K562 (cell line): ENCODE data around the gene UBTD1. TPM values are rescaled to one million over a fixed set of nuclear protein-coding genes. Genes with fewer than 3 reads are reported as not detected.

Experiments
- ATAC-seq: fragments of 200-7000 bp; cut with Tn5 transposase; 3 replicates; pipeline ENCODE4 v1.9.1; 2020; ENCODE audit warnings: moderate library complexity
- BruUV-seq: library from RNA; stranded (reverse); fragments of 400-500 nt; replicated peaks from 2 replicates; lab custom pipeline; 2021; lab: Mats Ljungman, UMichigan
- CTCF ChIA-PET: fragments of 300-600 bp; formaldehyde crosslinking; extraction: SDS; loops from one replicate; lab custom pipeline; 2021; ENCODE audit warnings: low intra/inter-chr PET ratio; lab: Yijun Ruan, JAX
- POLR2A ChIA-PET: fragments of 300-600, 350-650 bp; sonication (Branson Sonifier 250); formaldehyde crosslinking; extraction: SDS; loops from one replicate; lab custom pipeline; 2021; ENCODE audit warnings: antibody characterized with exemption, inconsistent platforms; lab: Yijun Ruan, JAX
- DNase-seq, 4 experiments: peaks; one replicate each; pipeline versions ENCODE4 v3.0.0 to v3.0.0-alpha.2; 2011 to 2018; ENCODE audit warnings: low spot score in 3 of 4, mixed read lengths in 3 of 4; ENCODE audit errors: extremely low read depth in 1 of 4
- FAIRE-seq: peaks from 2 replicates; lab custom pipeline; 2011; peaks lifted over from hg19 to GRCh38; lab: Jason Lieb, UNC
- H2AFZ ChIP-seq: 2 replicates; pipeline ENCODE4 v1.6.0; 2011; ENCODE audit warnings: low read depth, low read length, control low read depth, inconsistent platforms
- H3K27ac ChIP-seq: fragments of 200-600 bp; 3 replicates; pipeline ENCODE4 v1.8.0; 2011; ENCODE audit warnings: low read depth, mild to moderate bottlenecking, control low read depth, inconsistent platforms, low read length, moderate library complexity, mixed read lengths; ENCODE audit errors: extremely low read depth
- H3K27me3 ChIP-seq, 2 experiments: fragments of 300-600 bp in 1 of 2; 2 replicates in 1 of 2; 3 replicates in 1 of 2; pipeline versions ENCODE4 v1.6.0 to v1.8.0; 2011; ENCODE audit warnings: inconsistent platforms in 2 of 2, low read length in 2 of 2, mild to moderate bottlenecking in 1 of 2, mixed read lengths in 1 of 2, moderate library complexity in 1 of 2; ENCODE audit not compliant: control insufficient read depth in 2 of 2, insufficient read depth in 2 of 2
- H3K36me3 ChIP-seq: fragments of 300-600 bp; 3 replicates; pipeline ENCODE4 v1.8.0; 2011; ENCODE audit warnings: mild to moderate bottlenecking, low read length, inconsistent platforms; ENCODE audit not compliant: control insufficient read depth, insufficient read depth
- H3K4me1 ChIP-seq, 2 experiments: fragments of 200-600 bp in 1 of 2; replicated peaks in 1 of 2; 2 replicates in 1 of 2; 3 replicates in 1 of 2; pipeline versions ENCODE4 v1.5.1 to v1.8.0; 2011; ENCODE audit warnings: inconsistent platforms in 2 of 2, low read length in 2 of 2, mild to moderate bottlenecking in 1 of 2, mixed read lengths in 1 of 2, moderate library complexity in 1 of 2; ENCODE audit not compliant: control insufficient read depth in 2 of 2, insufficient read depth in 2 of 2
- H3K4me2 ChIP-seq: 2 replicates; pipeline ENCODE4 v1.6.1; 2011; ENCODE audit warnings: low read length, control low read depth, inconsistent platforms, mixed read lengths; ENCODE audit not compliant: insufficient read depth
- H3K4me3 ChIP-seq: fragments of 200-600 bp; sonication (generic), shearing (Covaris generic); 2 replicates; pipeline ENCODE4 v1.5.1; 2016; ENCODE audit warnings: control low read depth, inconsistent platforms
- H3K79me2 ChIP-seq: fragments of 200-600 bp; 3 replicates; pipeline ENCODE4 v1.8.0; 2011; ENCODE audit warnings: low read length, inconsistent platforms; ENCODE audit not compliant: control insufficient read depth, insufficient read depth
- H3K9ac ChIP-seq, 2 experiments: 2 replicates each; pipeline versions ENCODE4 v1.6.0 to v1.6.1; 2011; ENCODE audit warnings: low read depth in 2 of 2, low read length in 2 of 2, control low read depth in 1 of 2, inconsistent platforms in 1 of 2, mild to moderate bottlenecking in 1 of 2, mixed read lengths in 1 of 2; ENCODE audit not compliant: insufficient read depth in 1 of 2
- H3K9me1 ChIP-seq: one replicate; pipeline ENCODE4 v1.6.0; 2011; ENCODE audit warnings: inconsistent platforms, mild to moderate bottlenecking, low read length, moderate library complexity; ENCODE audit not compliant: control insufficient read depth, insufficient read depth
- H3K9me3 ChIP-seq: replicated peaks from 2 replicates; pipeline ENCODE4 v1.5.1; 2011; ENCODE audit warnings: low read depth, low read length, inconsistent platforms; ENCODE audit not compliant: control insufficient read depth, insufficient read depth
- H4K20me1 ChIP-seq: replicated peaks from 2 replicates; pipeline ENCODE4 v1.6.1; 2011; ENCODE audit warnings: low read length, inconsistent platforms, mixed read lengths; ENCODE audit not compliant: control insufficient read depth, insufficient read depth
- ETV1 ChIP-seq: fragments of 450-650 bp; conservative IDR thresholded peaks from 2 replicates; pipeline ENCODE4 v1.6.1; 2016; ENCODE audit warnings: missing genetic modification characterization, control low read depth, low read depth, missing compliant biosample characterization
- MIER1 ChIP-seq: fragments of 450-650 bp; IDR thresholded peaks from 2 replicates; pipeline ENCODE4 v1.6.1; 2016; ENCODE audit warnings: antibody characterized with exemption, mild to moderate bottlenecking, low read depth
- MTF1 ChIP-seq: fragments of 250-450 bp; sonication (Bioruptor Pico); IDR thresholded peaks from 2 replicates; pipeline ENCODE4 v1.9.0; 2021; ENCODE audit warnings: moderate library complexity, mild to moderate bottlenecking, inconsistent platforms, borderline replicate concordance
- NR2C2 ChIP-seq, 2 experiments: fragments of 200-800 bp in 1 of 2; sonication (Bioruptor generic) in 1 of 2; sonication (generic) in 1 of 2; formaldehyde crosslinking in 1 of 2; IDR thresholded peaks; 2 replicates each; pipeline versions ENCODE4 v1.6.1 to v1.8.0; 2016 to 2022; ENCODE audit warnings: mild to moderate bottlenecking in 1 of 2, missing compliant biosample characterization in 1 of 2, missing genetic modification characterization in 1 of 2, missing genetic modification reagents in 1 of 2
- SMAD1 ChIP-seq: fragments of 150-350 bp; IDR thresholded peaks from 2 replicates; pipeline ENCODE4 v1.6.1; 2014; ENCODE audit warnings: low read length, low read depth; ENCODE audit not compliant: partially characterized antibody
- USF2 ChIP-seq: sonication (generic); formaldehyde crosslinking; IDR thresholded peaks from 2 replicates; pipeline ENCODE4 v1.5.0; 2020; ENCODE audit warnings: missing genetic modification reagents
- ZNF277 ChIP-seq: fragments of 250-450 bp; sonication (Bioruptor Pico); IDR thresholded peaks from 2 replicates; pipeline ENCODE4 v1.8.0; 2022; ENCODE audit warnings: inconsistent platforms, mild to moderate bottlenecking, moderate library complexity, borderline replicate concordance
- ZNF311 ChIP-seq: fragments of 250-450 bp; sonication (Bioruptor Pico); IDR thresholded peaks from 2 replicates; pipeline ENCODE4 v1.4.0; 2020; ENCODE audit warnings: mild to moderate bottlenecking, moderate library complexity
- ZNF764 ChIP-seq: fragments of 250-450 bp; sonication (Bioruptor Pico); IDR thresholded peaks from 2 replicates; pipeline ENCODE4 v1.4.0; 2020; ENCODE audit warnings: low read depth, mild to moderate bottlenecking, moderate library complexity
- WGBS: fragments of 100-300 bp; shearing (Covaris generic); methylation state at CpG from one replicate; pipeline ENCODE4 v1.1.6; 2016; ENCODE audit warnings: low coverage, mixed read lengths; ENCODE audit not compliant: insufficient coverage; ENCODE audit errors: missing lambda C conversion rate; 5-methylcytosine and 5-hydroxymethylcytosine counted together
- in situ Hi-C: fragments of 300-500 bp; cut with MboI; formaldehyde crosslinking; loops from 4 replicates; pipeline ENCODE4 v1.15.0; 2018; ENCODE audit warnings: inconsistent platforms, mixed read lengths
- intact Hi-C: fragments of 100-400 bp; cut with micrococcal nuclease; formaldehyde crosslinking; loops from 2 replicates; pipeline ENCODE4 v1.14.2; 2022
- polyA plus RNA-seq, 8 experiments: library from polyadenylated mRNA; depleted of rRNA in 4 of 8; stranded (reverse) in 5 of 8; unstranded in 3 of 8; fragments of >200 nt; fragmentation: Nextera tagmentation in 2 of 8; fragmentation: Illumina TruSeq in 1 of 8; extraction: Ambion mirVana in 2 of 8; extraction: Trizol in 1 of 8; gene quantifications; 2 replicates each; pipeline versions ENCODE4 v1.2.1 to v1.2.3, GENCODE V29; 2011 to 2014; ENCODE audit warnings: inconsistent platforms in 1 of 8, missing spikeins in 1 of 8
- total RNA-seq, 7 experiments: library from RNA; depleted of rRNA in 6 of 7; stranded (reverse); fragments of >200 nt in 6 of 7; fragmentation: Illumina TruSeq in 2 of 7; extraction: Trizol in 2 of 7; gene quantifications; 2 replicates each; pipeline versions ENCODE4 v1.2.1 to v1.2.3, GENCODE V29; 2011 to 2021; ENCODE audit warnings: low replicate concordance in 1 of 7

Gene UBTD1
- total and polyA plus RNA-seq, 9 of the 15 experiments (the other 6 are each of a cell fraction or from before 2014, with no cell fraction given), result 0.08 to 1.6 (median 0.81) TPM; not detected in 1

- FAIRE-seq (no peak), DNase-seq (no peak), ATAC-seq (no peak)
- no peak for TF ChIP-seq MTF1 (CRISPR knock-in tag)
- TF ChIP-seq ETV1 (tag), result no peak
- TF ChIP-seq ZNF277 (CRISPR knock-in tag), result no peak
- no peak for TF ChIP-seq USF2 (CRISPR knock-in tag)
- no peak for TF ChIP-seq NR2C2 (CRISPR knock-in tag; IDR thresholded peaks at IDR 0.05)
- TF ChIP-seq NR2C2 (tag; IDR thresholded peaks at IDR 0.05), result no peak
- TF ChIP-seq SMAD1, result no peak
- TF ChIP-seq MIER1, result no peak
- TF ChIP-seq ZNF764 (CRISPR knock-in tag), result no peak
- TF ChIP-seq ZNF311, result no peak
- WGBS, result 5% methylated on average over 8 of the region's 15 CpGs
- Histone ChIP-seq H3K9me1 (no peaks in the 10 kb centered on the region), H3K9me3 (no peaks in the 10 kb centered on the region), H3K79me2 (no peaks in the 10 kb centered on the region), H3K4me2 (no peak overlapping the region), H3K9ac (no peak overlapping the region; a peak in 1 of 4 replicates), H3K27me3 (peaks cover 21 to 61% of the 10 kb centered on the region in 2 experiments; a peak in 4 of 5 replicates), H3K36me3 (no peaks in the 10 kb centered on the region), H3K4me1 (peaks cover 0 to 2% of the 10 kb centered on the region in 2 experiments; a peak in 2 of 5 replicates), H3K4me3 (no peak overlapping the region), H2AFZ (no peak overlapping the region), H4K20me1 (no peaks in the 10 kb centered on the region), H3K27ac (no peak overlapping the region)
- in situ Hi-C loops, result no loop called here
- ChIA-PET CTCF (no interaction called here), POLR2A (interaction anchor here (0.5 kb wide), 1 partner anchor 91 kb away, joined by 3 read pairs; no protein-coding TSS in a partner anchor)
- intact Hi-C loops, result no loop called here
- no TSS peak for BruUV-seq
Measured at GRCh38 chr10:97517096-97517750, 18.5 kb downstream of the UBTD1 start.
